Suprapubic skin (tissue), 4 donors: ENCODE data around the gene MARCHF11. TPM values are rescaled to one million over a fixed set of nuclear protein-coding genes. Genes with fewer than 3 reads are reported as not detected.

Source experiments
- DNase-seq, 2 donors: peaks; one replicate each; pipeline ENCODE4 v3.0.0-alpha.2; 2019; ENCODE audit warnings: low spot score in 2 of 2
- H3K27ac ChIP-seq: fragments of 200-600 bp; sonication (generic); one replicate; pipeline ENCODE4 v1.5.1; 2019
- H3K27me3 ChIP-seq: fragments of 200-600 bp; sonication (generic); one replicate; pipeline ENCODE4 v1.5.1; 2019
- H3K36me3 ChIP-seq: fragments of 200-600 bp; sonication (generic); one replicate; pipeline ENCODE4 v1.5.1; 2019
- H3K4me1 ChIP-seq: fragments of 200-600 bp; sonication (generic); one replicate; pipeline ENCODE4 v1.5.1; 2019
- H3K4me3 ChIP-seq: fragments of 200-600 bp; sonication (generic); one replicate; pipeline ENCODE4 v1.5.1; 2019; ENCODE audit warnings: mild to moderate bottlenecking
- H3K9me3 ChIP-seq: fragments of 200-600 bp; sonication (generic); one replicate; pipeline ENCODE4 v1.5.1; 2019
- EP300 ChIP-seq: sonication (generic); formaldehyde crosslinking; IDR thresholded peaks from one replicate; pipeline ENCODE4 v1.6.1; 2017; ENCODE audit warnings: antibody characterized with exemption
- POLR2A ChIP-seq, 2 donors: fragments of 450-650 bp; IDR thresholded peaks; one replicate each; pipeline ENCODE4 v1.6.1; 2017; ENCODE audit warnings: antibody characterized with exemption in 2 of 2, mild to moderate bottlenecking in 2 of 2, moderate library complexity in 2 of 2
- POLR2AphosphoS5 ChIP-seq, 3 donors: sonication (generic); formaldehyde crosslinking; IDR thresholded peaks; one replicate each; pipeline ENCODE4 v1.6.1; 2017; ENCODE audit warnings: antibody characterized with exemption in 3 of 3
- WGBS: methylation state at CpG from one replicate; pipeline ENCODE4 v1.1.5; 2018; 5-methylcytosine and 5-hydroxymethylcytosine counted together
- total RNA-seq, 4 donors: library from RNA; depleted of rRNA; stranded (reverse); fragments of >200 nt; gene quantifications; one replicate each; pipeline ENCODE4 v1.1.0, GENCODE V29; 2016
- TF ChIP-seq, protein P1 (sequence below), 2 donors: fragments of 200-600 bp in 1 of 2; fragments of 450-650 bp in 1 of 2; sonication (generic) in 1 of 2; IDR thresholded peaks; one replicate each; pipeline ENCODE4 v1.5.1; 2016 to 2019; ENCODE audit warnings: antibody characterized with exemption in 2 of 2, mild to moderate bottlenecking in 1 of 2, moderate library complexity in 1 of 2

Gene MARCHF11
- total RNA-seq, 4 donors from 2014 or later: not detected

GRCh38 chr5:16074358-16074757, 105.2 kb downstream of the MARCHF11 start:
- 72% methylated on average over 4 of the region's 4 CpGs for WGBS
- no peaks in the 10 kb centered on the region for H3K27me3 ChIP-seq
- no peaks in the 10 kb centered on the region for H3K4me1 ChIP-seq
- no peak for TF ChIP-seq POLR2A (IDR thresholded peaks at IDR 0.05)
- TF ChIP-seq POLR2AphosphoS5 (IDR thresholded peaks at IDR 0.05): no peak
- no peak for TF ChIP-seq EP300
- TF ChIP-seq, protein P1, sequence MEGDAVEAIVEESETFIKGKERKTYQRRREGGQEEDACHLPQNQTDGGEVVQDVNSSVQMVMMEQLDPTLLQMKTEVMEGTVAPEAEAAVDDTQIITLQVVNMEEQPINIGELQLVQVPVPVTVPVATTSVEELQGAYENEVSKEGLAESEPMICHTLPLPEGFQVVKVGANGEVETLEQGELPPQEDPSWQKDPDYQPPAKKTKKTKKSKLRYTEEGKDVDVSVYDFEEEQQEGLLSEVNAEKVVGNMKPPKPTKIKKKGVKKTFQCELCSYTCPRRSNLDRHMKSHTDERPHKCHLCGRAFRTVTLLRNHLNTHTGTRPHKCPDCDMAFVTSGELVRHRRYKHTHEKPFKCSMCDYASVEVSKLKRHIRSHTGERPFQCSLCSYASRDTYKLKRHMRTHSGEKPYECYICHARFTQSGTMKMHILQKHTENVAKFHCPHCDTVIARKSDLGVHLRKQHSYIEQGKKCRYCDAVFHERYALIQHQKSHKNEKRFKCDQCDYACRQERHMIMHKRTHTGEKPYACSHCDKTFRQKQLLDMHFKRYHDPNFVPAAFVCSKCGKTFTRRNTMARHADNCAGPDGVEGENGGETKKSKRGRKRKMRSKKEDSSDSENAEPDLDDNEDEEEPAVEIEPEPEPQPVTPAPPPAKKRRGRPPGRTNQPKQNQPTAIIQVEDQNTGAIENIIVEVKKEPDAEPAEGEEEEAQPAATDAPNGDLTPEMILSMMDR (IDR thresholded peaks at IDR 0.05): no peak
- no peak overlapping the region for H3K4me3 ChIP-seq
- H3K9me3 ChIP-seq: no peaks in the 10 kb centered on the region
- H3K27ac ChIP-seq: no peak overlapping the region
- no peak for DNase-seq
- no peaks in the 10 kb centered on the region for H3K36me3 ChIP-seq

- DNase-seq: no peak
- Histone ChIP-seq H3K4me1 (no peaks in the 10 kb centered on the region), H3K9me3 (no peaks in the 10 kb centered on the region), H3K36me3 (no peaks in the 10 kb centered on the region), H3K4me3 (no peak overlapping the region), H3K27ac (no peak overlapping the region), H3K27me3 (no peaks in the 10 kb centered on the region)
- no peak for TF ChIP-seq POLR2AphosphoS5 (IDR thresholded peaks at IDR 0.05)
- no peak for TF ChIP-seq EP300
- TF ChIP-seq, protein P1 (IDR thresholded peaks at IDR 0.05): no peak
- TF ChIP-seq POLR2A (IDR thresholded peaks at IDR 0.05): no peak
- WGBS: 67% methylated on average over 2 of the region's 2 CpGs
Observed at GRCh38 chr5:16072616-16073015, 107.0 kb downstream of the MARCHF11 start.

DNA sequence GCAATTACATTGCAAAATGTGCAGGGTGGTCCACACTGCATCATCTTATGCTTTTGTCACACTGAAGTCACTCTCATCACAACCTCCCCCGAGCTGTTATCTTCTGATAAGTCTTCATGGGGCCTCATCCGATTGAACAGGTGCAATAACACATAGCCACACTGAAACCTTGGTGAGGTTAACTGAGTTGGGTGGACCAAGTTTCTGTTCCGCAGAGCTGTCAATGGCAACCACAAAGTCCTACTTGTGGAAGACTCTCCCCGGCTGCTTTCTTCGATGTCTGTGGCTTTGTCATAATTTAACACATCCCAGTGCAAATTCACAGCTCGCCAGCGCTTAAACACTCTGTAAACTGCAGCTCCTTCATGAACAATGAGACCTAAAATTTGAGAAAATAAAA, 112.2 kb downstream of the MARCHF11 start:
- no peaks in the 10 kb centered on the region for H3K36me3 ChIP-seq
- 90% methylated on average over 7 of the region's 7 CpGs for WGBS
- no peak overlapping the region for H3K27ac ChIP-seq
- TF ChIP-seq, protein P1 (IDR thresholded peaks at IDR 0.05): no peak
- TF ChIP-seq EP300 (no peak), POLR2A (IDR thresholded peaks at IDR 0.05) (no peak), POLR2AphosphoS5 (IDR thresholded peaks at IDR 0.05) (no peak)
- no peaks in the 10 kb centered on the region for H3K9me3 ChIP-seq
- no peak for DNase-seq
- H3K27me3 ChIP-seq: no peaks in the 10 kb centered on the region
- no peaks in the 10 kb centered on the region for H3K4me1 ChIP-seq
- no peak overlapping the region for H3K4me3 ChIP-seq

GRCh38 chr5:16066810-16067209, 112.8 kb downstream of the MARCHF11 start:
- TF ChIP-seq, protein P1 (IDR thresholded peaks at IDR 0.05): no peak
- TF ChIP-seq POLR2A (IDR thresholded peaks at IDR 0.05): no peak
- no peak for TF ChIP-seq EP300
- no peak for TF ChIP-seq POLR2AphosphoS5 (IDR thresholded peaks at IDR 0.05)
- Histone ChIP-seq H3K4me1 (no peaks in the 10 kb centered on the region), H3K4me3 (no peak overlapping the region), H3K36me3 (no peaks in the 10 kb centered on the region), H3K27ac (no peak overlapping the region), H3K27me3 (no peaks in the 10 kb centered on the region), H3K9me3 (no peaks in the 10 kb centered on the region)
- no peak for DNase-seq
- WGBS: 62% methylated on average over 2 of the region's 2 CpGs

DNA sequence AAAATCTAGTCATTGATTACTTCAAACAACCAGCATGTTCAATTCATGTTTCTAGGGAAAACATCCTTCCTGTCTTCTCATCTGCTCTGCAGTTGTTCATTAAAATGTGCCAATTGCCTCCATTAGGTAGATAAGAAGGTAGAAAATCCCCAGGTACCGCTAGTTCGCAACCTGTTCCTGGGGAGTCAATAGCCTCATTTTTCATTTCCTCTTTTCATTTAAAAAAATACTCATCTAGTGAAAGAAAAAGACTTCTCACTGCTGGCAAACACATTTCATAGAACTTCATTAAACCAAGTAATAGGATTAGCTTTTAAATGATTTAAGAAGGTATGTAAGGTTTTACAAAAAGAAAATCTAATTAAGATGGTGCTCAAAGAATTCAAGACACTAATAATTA, 113.3 kb downstream of the MARCHF11 start:
- WGBS: 89% methylated on average over 2 of the region's 2 CpGs
- no peak for TF ChIP-seq POLR2A (IDR thresholded peaks at IDR 0.05)
- Histone ChIP-seq H3K27ac (no peak overlapping the region), H3K9me3 (no peaks in the 10 kb centered on the region), H3K4me3 (no peak overlapping the region), H3K36me3 (no peaks in the 10 kb centered on the region), H3K27me3 (no peaks in the 10 kb centered on the region), H3K4me1 (no peaks in the 10 kb centered on the region)
- DNase-seq: no peak

DNA sequence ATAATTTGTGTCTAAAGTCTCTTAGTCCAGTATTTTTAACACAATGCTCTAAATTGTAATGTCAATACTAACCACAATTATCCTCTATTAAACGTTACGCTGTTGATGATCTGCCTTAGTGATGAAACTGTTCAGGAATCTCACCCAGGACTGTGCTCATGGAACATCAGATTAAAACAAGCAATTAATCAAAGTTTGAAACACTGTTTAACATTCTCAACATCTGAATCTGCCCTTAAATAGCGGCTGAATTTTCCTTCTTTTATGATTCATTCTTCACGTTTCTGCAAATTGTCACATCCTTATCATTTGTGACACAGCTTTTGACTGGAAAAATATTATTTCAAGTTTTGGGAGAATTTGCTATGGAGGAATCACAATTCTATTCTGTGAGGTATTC, 113.8 kb downstream of the MARCHF11 start:
- no peaks in the 10 kb centered on the region for H3K9me3 ChIP-seq
- H3K27ac ChIP-seq: no peak overlapping the region
- TF ChIP-seq EP300 (no peak), POLR2A (IDR thresholded peaks at IDR 0.05) (no peak), POLR2AphosphoS5 (IDR thresholded peaks at IDR 0.05) (no peak)
- TF ChIP-seq, protein P1 (IDR thresholded peaks at IDR 0.05): no peak
- WGBS: 40% methylated on average over 4 of the region's 4 CpGs
- no peak for DNase-seq
- no peaks in the 10 kb centered on the region for H3K36me3 ChIP-seq
- no peaks in the 10 kb centered on the region for H3K4me1 ChIP-seq
- H3K4me3 ChIP-seq: no peak overlapping the region
- no peaks in the 10 kb centered on the region for H3K27me3 ChIP-seq
